Lower leg skin (tissue), 4 donors: ENCODE results near the gene CEACAM21. TPM values are rescaled to one million over a fixed set of nuclear protein-coding genes. Genes with fewer than 3 reads are reported as not detected.
"Not testable (repeated sequence)": the region's sequence is repeated elsewhere in the genome, so short reads cannot be mapped to it uniquely, and the experiment has no call there.

Source experiments
- DNase-seq, 2 donors: peaks; one replicate each; pipeline ENCODE4 v3.0.0-alpha.2; 2019; ENCODE audit warnings: low spot score in 2 of 2
- H3K4me3 ChIP-seq: fragments of 200-600 bp; sonication (generic); 2 replicates; pipeline ENCODE4 v1.5.1; 2017; ENCODE audit warnings: mild to moderate bottlenecking, low read depth; ENCODE audit not compliant: poor library complexity, severe bottlenecking
- POLR2A ChIP-seq, 2 donors: fragments of 450-650 bp; IDR thresholded peaks; one replicate each; pipeline ENCODE4 v1.6.1; 2016 to 2017; ENCODE audit warnings: antibody characterized with exemption in 2 of 2, mild to moderate bottlenecking in 1 of 2, moderate library complexity in 1 of 2
- WGBS, 2 donors: methylation state at CpG; one replicate each; pipeline ENCODE4 v1.1.5; 2018; 5-methylcytosine and 5-hydroxymethylcytosine counted together
- intact Hi-C: fragments of 100-400 bp; cut with DNase I; formaldehyde crosslinking; loops from one replicate; pipeline ENCODE4 v1.15.0; 2023; ENCODE audit warnings: low total_unique reads
- total RNA-seq, 4 donors: library from RNA; depleted of rRNA; stranded (reverse); fragments of >200 nt; gene quantifications; one replicate each; pipeline ENCODE4 v1.1.0, GENCODE V29; 2016
- TF ChIP-seq, protein P1 (sequence below), 3 donors: fragments of 450-650 bp; IDR thresholded peaks; one replicate each; pipeline ENCODE4 v1.5.1; 2016; ENCODE audit warnings: antibody characterized with exemption in 3 of 3, mild to moderate bottlenecking in 3 of 3, moderate library complexity in 2 of 3

Gene CEACAM21
- total RNA-seq, 4 donors from 2014 or later = 0.75 TPM; not detected in 3

DNA sequence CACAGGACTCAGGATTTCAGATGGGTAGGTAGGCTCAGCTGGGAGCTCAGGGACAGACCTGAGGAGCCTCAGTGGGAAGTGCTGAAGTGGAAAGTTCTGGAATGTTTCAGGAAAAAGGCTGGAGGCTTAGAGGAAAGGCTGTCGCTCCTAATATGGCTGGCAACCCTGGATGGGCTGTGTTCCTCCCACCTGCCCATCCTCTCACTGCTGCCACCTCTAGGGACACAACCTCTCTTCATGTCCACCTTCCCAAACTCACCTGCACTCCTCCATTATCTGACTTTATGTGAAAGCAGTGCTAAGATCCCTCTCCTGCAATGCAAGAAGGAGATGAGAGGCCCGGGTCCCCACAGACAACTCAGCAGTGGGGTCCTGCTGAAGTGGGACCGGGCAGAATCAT, 5.8 kb upstream of the CEACAM21 start:
- TF ChIP-seq POLR2A (IDR thresholded peaks at IDR 0.05) = no peak
- TF ChIP-seq, protein P1, sequence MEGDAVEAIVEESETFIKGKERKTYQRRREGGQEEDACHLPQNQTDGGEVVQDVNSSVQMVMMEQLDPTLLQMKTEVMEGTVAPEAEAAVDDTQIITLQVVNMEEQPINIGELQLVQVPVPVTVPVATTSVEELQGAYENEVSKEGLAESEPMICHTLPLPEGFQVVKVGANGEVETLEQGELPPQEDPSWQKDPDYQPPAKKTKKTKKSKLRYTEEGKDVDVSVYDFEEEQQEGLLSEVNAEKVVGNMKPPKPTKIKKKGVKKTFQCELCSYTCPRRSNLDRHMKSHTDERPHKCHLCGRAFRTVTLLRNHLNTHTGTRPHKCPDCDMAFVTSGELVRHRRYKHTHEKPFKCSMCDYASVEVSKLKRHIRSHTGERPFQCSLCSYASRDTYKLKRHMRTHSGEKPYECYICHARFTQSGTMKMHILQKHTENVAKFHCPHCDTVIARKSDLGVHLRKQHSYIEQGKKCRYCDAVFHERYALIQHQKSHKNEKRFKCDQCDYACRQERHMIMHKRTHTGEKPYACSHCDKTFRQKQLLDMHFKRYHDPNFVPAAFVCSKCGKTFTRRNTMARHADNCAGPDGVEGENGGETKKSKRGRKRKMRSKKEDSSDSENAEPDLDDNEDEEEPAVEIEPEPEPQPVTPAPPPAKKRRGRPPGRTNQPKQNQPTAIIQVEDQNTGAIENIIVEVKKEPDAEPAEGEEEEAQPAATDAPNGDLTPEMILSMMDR (IDR thresholded peaks at IDR 0.05) = no peak
- no peak overlapping the region for H3K4me3 ChIP-seq
- no peak for DNase-seq
- 38% methylated on average over 3 of the region's 3 CpGs for WGBS, 2 donors
- intact Hi-C loops = loop anchor here (5.0 kb wide), 1 partner anchor 118 kb away; no protein-coding TSS in a partner anchor

DNA sequence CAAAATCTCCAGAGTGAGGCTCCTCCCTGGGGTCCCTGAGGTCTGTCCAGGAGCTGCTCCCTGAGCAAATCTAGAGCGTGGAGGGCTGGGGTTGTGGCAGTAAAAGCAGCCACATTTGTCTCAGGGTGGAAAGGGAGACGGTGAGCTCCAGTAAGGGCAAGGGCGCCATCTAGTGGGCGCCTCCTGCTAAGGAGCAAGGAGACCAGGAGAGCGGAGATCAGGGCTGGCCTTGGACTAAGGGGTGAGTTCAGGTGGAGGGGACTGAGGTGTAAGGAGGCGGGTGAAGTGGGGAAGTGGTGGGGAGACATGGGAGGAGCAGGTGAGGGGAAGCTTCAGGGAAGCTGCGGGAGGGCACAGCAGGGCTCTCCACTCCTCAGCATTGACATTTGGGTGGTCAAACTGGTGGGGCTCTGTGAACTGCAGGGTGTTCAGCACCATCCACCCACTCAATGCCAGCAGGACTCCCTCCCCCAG, 5.3 kb upstream of the CEACAM21 start:
- 2% methylated on average over 7 of the region's 7 CpGs for WGBS, 2 donors
- no peak overlapping the region for H3K4me3 ChIP-seq
- TF ChIP-seq, protein P1 (IDR thresholded peaks at IDR 0.05) = peak in 1 of 3 donors; percentile 55
- TF ChIP-seq POLR2A (IDR thresholded peaks at IDR 0.05) = no peak
- peak; percentile 61 to 94 for DNase-seq
- intact Hi-C loops = loop anchor here (5.0 kb wide), 1 partner anchor 118 kb away; no protein-coding TSS in a partner anchor

DNA sequence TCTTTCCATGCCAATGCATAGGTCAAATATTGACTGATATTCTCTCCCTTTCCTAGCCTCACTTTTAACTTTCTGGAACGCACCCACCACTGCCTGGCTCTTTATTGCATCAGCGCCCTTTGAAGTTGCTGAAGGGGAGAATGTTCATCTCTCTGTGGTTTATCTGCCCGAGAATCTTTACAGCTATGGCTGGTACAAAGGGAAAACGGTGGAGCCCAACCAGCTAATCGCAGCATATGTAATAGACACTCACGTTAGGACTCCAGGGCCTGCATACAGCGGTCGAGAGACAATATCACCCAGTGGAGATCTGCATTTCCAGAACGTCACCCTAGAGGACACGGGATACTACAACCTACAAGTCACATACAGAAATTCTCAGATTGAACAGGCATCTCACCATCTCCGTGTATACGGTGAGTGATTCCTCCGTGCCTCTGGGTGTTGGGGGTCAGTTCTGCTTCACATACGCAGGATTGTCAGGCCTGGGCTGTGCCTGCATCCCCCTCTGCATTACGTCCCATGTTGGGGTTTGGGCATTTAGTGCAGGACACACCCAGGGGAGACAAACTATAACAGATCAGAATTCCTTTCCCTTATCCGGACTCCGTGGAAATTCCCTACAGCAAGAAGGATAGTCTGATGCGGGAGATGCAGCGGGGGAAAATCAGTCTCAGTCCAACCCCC, 1.3 kb downstream of the CEACAM21 start:
- 65 to 67% methylated on average over 19 of the region's 19 CpGs for WGBS, 2 donors
- intact Hi-C loops = no loop called here
- no peak overlapping the region for H3K4me3 ChIP-seq
- DNase-seq = no peak
- TF ChIP-seq, protein P1 (IDR thresholded peaks at IDR 0.05) = no peak
- no peak for TF ChIP-seq POLR2A (IDR thresholded peaks at IDR 0.05)

DNA sequence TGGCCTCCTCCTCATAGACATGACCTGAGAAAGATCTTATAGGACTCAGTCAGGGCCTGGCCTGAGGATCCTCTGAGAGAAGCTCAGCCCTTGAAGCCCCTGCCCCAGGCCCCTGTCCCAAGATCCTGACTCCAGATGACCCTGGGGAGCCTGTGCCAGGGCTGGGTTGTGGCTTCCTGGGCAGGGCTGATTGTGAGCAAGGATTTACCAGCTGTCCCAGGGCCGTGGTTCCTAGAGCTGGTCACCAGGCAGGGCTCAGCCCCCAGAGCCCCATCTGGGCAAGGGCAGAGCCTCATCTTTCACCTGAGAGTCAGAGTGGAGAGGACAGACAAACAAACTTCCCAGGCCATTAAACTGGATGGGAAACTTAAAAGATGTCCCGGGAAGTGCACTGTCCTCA, 1.9 kb downstream of the CEACAM21 start:
- H3K4me3 ChIP-seq = no peak overlapping the region
- TF ChIP-seq POLR2A (IDR thresholded peaks at IDR 0.05) = no peak
- TF ChIP-seq, protein P1 (IDR thresholded peaks at IDR 0.05) = no peak
- WGBS, 2 donors = 41 to 55% methylated on average over 2 of the region's 2 CpGs
- intact Hi-C loops = no loop called here
- no peak for DNase-seq

DNA sequence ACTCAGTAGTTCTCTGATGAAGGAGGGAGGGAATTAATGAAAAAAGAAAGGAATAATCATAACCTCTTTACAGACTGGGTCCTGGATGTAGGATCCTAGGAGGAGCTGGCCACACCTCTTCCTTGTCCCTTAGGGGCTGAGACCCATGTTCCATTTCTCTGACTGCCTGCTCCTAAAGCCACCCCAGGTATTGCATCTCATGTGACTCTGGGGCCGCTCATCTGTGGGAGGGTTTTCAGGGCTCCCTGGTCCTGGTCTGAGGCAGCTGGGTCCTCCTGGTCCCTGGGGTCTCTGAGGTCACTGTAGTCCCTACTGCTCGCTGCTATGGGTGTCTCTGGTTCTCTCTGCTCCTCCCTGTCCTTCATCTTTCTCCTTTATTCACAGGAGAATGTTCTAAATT, 2.9 kb downstream of the CEACAM21 start:
- 62 to 76% methylated on average over 2 of the region's 2 CpGs for WGBS, 2 donors
- no peak for DNase-seq
- H3K4me3 ChIP-seq = no peak overlapping the region
- no peak for TF ChIP-seq POLR2A (IDR thresholded peaks at IDR 0.05)
- TF ChIP-seq, protein P1 (IDR thresholded peaks at IDR 0.05) = no peak
- intact Hi-C loops = no loop called here

DNA sequence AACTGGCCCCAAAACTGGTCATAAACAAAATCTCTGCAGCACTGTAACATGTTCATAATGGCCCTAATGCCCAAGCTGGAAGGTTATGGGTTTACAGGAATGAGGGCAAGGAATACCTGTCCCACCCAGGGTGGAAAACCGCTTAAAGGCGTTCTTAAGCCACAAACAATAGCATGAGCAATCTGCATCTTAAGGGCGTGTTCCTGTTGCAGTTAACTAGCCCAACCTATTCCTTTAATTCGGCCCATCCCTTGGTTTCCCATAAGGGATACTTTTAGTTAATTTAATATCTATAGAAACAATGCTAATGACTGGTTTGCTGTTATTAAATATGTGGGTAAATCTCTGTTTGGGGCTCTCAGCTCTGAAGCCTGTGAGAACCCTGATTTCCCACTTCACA, 5.1 kb downstream of the CEACAM21 start:
- WGBS, 2 donors = 60 to 68% methylated on average over 4 of the region's 4 CpGs
- intact Hi-C loops, DNase-seq, H3K4me3 ChIP-seq: not testable (repeated sequence)

DNA sequence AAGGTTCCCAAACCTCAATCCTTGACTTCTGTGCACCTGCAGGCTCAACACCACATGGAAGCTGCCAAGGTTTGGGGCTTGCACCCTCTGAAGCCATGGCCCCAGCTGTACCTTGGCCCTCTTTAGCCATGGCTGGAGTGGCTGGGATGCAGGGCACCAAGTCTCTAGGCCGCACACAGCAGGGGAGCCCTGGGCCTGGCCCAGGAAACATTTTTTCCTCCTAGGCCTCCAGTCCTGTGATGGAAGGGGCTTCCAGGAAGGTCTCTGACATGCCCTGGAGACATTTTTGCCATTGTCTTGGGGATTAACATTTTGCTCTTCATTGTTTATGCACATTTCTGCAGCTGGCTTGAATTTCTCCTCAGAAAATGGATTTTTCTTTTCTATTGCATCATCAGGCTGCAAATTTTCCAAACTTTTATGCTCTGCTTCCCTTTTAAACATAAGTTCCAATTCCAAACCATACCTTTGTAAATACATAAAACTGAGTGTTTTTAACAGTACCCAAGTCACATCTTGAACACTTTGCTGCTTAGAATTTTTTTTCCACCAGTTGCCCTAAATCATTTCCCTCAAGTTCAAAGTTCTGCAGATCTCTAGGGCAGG, 6.7 kb downstream of the CEACAM21 start:
- WGBS, 2 donors = 91 to 100% methylated on average over 1 of the region's 1 CpG
- intact Hi-C loops, DNase-seq: not testable (repeated sequence)

More for the DNA sequence above, 6.7 kb downstream of the CEACAM21 start:
- H3K4me3 ChIP-seq = not testable (repeated sequence)
